GM19438 (cell line): ENCODE data around the gene SPSB4.
"Not testable (repeated sequence)": the region's sequence is repeated elsewhere in the genome, so short reads cannot be mapped to it uniquely, and the experiment has no call there.

Source experiments
- ATAC-seq: cut with Tn5 transposase; IDR thresholded peaks from one replicate; pipeline ENCODE4 v1.9.1; 2021; ENCODE audit warnings: low read depth; ENCODE audit not compliant: unreplicated experiment

Gene SPSB4

DNA sequence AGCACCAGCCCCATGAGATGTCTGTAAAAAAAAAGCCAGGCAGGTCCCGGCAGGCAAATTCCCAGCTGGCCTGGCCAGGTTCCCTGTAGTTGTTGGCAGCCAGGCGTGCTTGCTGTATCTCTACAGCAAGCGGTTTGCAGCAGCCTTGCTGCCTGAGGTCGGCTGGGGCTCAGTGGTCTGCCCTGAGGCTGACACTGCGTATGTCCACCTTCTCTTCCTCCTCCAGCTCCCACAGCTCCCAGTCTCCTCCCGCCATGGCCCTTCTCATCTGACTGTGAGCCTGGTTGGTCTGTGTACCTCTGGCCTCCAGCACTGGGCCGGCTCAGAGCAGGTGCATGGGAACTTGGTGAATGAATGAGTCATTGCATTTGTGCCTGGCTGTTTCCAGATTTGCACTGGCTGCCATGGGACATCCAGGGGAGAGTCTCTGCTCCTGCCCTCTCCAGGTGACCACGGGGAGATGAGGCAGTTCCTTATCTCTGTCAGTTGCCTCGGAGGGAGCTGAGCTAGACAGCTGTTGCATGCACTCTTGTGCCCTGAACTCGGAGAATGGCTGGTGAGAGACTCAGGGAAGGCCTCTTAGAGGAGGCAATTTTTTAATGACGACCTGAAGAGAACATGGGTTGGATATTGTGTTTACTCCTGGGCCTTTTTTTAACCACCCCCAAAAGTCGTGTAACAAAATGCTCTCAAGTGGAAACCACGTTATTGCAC, 43.0 kb downstream of the SPSB4 start:
- no peak for ATAC-seq

DNA sequence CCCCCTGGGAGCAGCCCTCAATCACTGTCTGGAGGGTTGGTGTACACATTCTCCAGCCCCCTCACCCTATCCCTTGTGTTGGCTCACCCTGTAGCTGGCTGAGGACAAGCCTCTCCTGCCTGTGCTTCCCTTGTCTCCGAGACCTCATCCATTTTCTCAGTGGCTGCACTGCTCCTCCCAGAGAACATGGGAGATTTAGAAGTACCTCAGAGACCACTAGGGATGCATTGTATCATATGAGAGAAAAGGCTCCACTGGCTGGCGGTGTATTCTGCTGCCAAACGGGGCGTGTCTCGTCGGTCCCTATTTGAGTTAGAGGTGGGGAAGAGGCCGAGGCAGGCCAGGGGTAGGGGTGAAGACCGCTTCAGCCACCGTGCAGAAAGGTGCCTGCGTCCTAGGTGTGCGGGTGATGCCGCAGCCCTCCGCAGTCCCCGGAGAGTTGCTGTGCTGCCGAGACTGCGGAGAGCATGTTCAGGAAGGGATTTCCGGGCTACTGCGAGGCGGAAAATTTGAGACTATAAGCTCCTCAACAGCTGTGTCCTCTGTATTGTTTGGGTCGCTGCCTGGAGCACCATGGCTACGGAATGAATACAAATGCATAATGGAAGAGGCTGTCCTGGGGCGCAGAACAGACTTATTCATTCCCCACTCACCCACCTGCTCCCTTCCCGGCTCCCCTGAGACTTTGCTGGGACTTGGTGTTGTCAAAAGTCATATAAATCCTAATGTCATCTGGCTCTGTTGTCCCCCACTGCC, 43.8 kb downstream of the SPSB4 start:
- no peak for ATAC-seq

DNA sequence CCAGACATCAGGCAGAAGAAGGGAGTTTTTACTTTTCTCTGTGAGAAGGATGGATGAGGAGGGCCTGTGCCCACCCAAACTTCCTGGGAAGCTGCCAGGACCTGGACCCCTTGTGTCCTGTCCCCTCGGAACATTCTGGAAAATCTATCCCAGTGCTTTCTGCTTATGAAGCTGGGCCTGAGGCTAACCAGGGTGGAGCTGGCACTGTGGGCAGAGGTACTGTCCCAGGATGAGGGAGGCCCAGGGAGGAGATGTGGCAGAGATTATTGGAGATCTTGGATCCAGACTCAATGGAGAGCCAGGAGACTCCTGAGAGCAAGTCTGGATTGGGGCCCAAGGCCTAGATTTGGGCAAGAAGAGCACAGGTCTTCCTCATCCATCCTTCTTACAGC, 44.4 kb downstream of the SPSB4 start:
- ATAC-seq = no peak

DNA sequence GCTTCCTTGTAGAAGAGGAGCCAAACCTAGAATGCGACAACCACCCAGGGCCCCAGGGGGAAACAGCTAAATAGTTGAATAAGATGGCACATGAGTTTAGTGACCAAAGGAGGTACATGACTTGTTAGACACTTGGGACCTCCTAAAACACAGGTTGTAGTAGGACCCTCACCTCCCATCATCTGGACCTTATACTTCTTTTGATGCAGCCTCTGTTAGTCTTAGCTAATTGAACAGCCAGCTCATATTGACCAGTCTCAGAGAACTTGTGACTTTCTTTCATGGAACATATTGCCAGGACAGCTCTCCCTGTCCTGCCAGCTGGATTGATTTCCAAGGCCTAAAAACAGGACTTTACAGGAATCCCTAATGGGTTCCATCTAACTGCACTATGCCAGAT, 45.0 kb downstream of the SPSB4 start:
- no peak for ATAC-seq

DNA sequence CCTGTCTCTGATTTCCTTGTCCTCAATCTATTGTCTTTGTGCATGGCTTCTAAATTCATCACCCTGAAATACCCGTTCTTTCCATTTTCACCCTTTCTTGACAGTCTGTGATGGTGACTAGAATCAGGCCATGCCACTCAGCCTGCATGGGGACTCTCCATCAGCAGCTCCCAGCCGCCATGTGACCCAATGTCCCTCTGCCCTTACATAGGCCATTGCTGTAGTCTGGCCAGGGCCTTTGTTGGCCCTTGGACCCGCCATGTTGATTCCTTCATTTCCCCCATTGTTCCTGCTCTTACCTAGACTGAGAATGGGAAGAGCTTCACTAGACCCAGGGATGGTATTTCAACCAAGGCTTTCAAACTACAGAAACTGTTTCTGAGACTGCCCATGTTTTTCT, 45.8 kb downstream of the SPSB4 start:
- ATAC-seq = no peak

DNA sequence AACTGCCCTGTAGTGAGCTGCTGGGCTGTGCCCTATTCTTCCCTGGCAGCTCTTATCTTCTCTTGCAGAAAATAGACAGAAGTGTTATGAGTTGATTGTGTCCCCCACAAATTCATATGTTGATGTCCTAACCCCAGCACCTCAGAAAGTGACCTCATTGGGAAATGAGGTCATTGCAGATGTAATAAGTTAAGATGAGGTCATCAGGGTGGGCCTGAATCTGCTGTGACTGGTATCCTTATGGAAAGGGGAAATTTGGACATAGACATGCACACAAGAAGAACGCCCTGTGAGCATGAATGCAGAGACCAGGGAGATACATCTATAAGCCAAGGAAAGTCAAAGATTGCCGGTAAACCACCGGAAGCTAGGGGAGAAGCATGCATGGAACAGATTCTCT, 49.0 kb downstream of the SPSB4 start:
- no peak for ATAC-seq

DNA sequence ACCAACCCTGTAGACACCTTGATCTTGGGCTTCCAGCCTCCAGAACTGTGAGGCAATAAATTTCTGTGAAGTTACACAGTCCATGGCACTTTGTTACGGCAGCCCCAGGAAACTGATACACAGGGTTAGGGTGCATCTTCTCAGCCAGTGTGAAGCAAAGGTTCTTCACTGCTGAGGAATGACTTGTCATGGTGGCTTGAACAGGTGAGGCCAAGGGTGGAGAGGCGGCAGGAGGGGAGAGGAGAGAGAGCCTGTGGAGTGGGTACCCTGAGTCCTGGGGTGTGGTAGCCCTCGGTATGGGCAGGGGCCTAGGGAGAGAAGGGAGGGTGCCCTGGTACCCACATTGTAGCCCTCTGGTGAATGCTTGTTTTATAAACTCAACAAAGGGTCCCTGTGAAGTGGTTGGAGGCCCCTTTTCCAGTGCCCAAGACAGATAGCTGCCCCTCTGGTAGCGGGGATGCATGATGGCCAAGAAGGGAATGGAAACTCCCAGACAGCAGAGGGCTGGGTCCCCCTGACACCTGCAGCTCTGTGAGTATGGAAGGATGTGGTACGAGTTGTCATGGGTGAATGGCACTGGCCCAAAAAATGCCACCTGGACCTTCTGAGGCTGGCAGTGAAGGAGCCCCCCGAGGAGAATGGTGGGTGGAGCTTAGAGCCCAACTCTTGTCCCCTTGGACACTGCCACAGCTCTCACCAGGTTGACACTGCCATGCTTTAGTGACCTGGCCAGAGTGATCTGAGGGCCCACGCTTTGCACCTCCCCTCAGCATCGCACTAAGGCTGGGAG, 49.6 kb downstream of the SPSB4 start:
- ATAC-seq = no peak

DNA sequence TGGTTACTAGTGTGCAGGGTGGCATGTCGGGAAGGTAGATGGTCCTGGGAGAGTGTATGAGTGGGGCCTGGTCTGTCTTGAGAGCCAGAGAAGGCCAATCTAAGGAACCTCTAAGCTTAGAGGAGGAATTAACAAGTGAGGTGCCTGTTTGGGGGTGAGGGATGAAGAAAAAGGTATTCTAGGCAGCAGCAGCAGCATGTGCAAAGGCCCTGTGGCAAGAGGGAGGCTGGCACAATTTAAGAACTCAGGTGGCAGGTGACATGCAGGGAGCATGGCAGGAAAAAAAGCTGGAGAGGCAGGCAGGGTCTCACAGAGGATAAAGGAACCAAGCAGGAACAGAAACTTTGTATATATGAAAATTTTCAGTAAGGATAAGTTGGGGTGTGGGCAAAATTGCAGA, 51.2 kb downstream of the SPSB4 start:
- no peak for ATAC-seq

DNA sequence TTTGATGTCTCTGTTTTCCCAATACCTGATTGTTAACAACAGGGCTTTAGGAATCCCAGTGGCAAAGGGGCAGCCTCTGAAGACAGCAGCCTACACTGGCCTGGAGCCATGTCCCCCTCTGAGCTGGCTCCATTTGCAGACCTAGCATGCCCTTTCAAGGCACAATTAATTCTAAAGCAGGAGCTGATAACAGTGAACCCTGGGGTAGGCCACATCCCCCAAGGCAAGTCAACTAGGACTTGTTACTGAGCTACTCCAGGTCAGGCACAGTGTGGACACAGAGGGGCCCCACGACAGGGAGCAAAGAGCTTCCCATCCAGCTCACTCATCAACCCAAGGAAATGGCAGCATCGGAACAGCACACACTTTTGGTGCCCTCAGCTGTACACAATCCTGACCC, 51.9 kb downstream of the SPSB4 start:
- ATAC-seq = no peak

DNA sequence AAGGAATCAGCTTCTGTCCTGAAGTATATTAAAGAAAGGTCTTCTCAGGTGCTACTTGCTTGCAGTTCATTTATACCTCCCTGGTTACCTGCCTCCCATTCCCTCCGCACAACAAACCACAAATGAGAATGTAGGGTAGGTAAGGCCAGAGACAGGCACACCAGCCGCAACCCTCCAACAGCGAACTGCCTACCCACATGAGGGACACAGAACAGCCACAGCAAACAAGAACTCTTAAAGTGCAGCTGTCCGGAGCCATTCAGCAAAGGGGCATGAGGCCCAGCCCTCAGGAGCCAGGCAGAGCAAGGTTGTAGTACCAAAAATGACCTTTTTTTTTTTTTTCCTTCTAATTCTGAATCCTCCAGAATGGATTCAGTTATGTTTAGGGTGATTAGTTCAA, 52.4 kb downstream of the SPSB4 start:
- ATAC-seq = no peak

DNA sequence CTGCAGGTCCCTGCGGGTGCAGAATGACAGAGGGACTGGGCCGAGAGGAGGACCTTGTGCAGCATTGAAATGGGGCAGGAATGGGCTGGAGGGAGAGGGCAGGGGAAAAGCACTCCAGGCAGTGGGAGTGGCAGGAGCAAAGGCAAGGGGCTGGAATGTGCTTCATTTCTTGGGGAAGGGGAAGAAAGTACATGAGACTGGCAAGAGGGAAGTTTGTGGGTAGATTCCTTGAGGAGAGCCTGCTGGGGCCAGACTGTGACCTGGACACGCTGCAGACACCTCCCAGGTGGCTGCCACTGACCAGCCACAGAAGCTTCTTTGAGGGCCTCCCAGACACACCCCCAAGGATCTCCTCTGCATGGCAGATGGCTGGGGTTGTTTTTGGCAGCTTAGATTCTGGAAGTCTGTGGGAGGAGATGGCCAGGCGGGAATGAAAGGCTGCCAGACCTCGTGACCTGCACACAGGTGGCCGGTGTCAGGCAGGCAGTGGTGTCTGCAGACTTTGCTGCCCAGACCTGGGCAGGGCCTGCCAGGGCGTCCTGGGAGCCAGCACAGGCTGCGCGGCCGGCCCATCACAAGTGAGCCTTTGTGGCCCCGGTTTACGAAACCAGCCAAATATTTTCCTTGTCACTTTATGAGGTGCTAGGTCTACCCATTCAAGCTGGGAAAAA, 53.1 kb downstream of the SPSB4 start:
- ATAC-seq = no peak

DNA sequence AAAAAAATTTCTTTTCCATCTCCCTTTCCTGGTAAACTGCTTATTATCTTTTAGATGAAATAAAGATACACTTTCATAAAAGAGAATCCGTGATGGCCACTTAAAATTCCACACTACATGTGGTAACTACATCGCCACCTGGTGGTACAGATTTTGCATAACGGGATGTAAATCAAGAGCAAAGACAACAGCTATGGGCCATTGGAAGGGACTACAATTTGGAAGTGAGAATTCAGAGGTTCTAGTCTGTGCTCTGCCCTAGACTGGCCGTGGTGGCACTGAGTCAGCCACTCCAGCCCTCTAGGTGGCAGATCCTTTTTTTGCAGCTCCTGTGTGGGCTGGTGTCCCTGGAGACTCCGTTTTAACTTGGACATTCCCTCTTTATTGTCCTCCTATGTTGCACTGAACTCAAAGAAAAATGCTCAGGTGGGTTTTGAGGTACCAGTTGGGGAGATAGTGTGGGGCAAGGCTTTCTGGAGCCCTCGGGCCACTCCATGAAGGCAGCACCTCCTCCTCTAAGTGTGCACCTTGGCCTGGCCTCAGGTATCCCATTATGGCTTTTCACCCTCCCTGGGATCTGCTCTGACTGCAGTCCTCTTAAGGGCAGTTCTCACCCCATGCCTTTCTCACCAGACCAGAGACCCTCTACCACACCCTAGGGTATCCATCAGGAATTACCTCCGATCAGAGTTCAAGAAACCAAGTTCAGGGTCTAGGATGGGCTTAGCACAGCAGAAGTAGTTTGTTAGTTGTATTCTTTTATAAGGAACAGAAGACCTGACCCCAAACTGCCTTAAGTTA, 54.9 kb downstream of the SPSB4 start:
- no peak for ATAC-seq

DNA sequence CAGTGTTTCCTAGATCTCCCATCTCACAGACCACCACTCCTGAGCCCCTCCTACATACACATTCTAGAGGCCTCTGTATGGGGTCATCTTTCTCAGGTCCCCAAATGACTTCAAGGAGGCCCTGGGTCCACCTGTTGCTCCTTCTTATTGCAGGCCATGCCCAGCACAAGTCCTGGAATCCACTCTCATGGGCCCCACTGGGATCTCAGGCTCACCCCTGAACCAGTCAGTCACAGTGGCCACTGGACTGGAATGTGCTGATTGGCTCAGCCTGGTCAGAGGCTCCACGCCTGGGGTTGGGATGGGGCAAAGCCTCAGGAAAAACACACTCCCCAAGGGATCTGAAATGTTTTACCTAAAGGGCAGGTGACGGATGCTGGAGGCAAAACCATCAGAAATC, 55.7 kb downstream of the SPSB4 start:
- no peak for ATAC-seq

DNA sequence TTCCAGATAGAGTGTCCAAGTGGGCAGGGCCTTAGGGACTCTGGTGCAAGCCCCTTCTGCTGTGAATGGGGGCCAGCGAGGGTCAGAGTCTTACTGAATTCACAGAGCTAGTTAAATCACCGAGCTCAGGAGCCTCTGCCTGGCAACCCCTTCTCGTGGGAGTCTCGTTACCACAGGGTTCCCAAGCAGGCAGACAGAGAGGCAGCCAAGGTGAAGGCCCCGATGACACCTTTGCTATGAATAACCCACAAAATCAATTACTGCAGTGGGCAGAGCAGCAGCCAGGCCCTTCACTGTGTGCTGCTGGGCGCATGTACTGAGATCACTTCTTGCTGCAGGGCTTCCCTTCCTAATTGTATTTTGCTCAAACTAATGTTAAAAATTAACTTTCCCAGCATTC, 56.9 kb downstream of the SPSB4 start:
- no peak for ATAC-seq

DNA sequence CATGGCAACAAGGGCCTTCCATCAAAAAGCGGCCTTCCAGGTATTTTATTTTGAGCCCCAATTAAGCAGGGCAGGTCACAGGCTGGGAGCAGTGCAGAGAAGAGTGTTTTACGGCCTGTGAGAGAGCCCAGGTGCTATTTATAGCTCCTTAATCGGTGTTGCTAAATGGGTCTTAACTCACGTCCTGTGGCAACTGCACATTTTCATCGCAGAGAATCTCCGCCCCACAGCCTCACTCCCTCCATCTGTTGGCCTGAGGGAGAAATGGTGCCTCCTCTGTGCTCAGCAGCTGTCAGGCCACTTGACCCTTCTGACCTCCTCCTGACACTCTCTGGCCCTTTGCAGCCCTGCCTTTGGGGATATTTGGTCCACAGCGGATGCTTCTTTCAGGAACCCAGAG, 58.6 kb downstream of the SPSB4 start:
- ATAC-seq = no peak

DNA sequence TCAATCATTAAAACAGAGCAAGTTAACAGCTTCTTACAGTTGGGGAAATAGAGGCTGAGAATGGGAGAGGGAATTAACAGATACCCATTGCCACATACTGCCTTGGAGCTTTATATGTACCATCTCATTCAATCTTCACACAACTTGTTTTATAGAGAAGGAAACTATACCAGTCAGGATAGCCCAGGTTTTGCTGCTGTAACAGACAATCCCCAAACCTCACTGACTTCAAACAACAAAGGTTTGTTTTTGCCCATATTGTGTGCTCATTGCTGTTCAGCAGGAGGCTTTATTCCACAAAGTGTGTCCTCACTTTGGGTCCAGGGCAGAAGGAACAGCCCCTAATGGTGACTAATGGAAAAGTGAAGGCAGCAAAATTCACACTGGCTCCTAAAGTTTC, 59.2 kb downstream of the SPSB4 start:
- ATAC-seq = no peak

DNA sequence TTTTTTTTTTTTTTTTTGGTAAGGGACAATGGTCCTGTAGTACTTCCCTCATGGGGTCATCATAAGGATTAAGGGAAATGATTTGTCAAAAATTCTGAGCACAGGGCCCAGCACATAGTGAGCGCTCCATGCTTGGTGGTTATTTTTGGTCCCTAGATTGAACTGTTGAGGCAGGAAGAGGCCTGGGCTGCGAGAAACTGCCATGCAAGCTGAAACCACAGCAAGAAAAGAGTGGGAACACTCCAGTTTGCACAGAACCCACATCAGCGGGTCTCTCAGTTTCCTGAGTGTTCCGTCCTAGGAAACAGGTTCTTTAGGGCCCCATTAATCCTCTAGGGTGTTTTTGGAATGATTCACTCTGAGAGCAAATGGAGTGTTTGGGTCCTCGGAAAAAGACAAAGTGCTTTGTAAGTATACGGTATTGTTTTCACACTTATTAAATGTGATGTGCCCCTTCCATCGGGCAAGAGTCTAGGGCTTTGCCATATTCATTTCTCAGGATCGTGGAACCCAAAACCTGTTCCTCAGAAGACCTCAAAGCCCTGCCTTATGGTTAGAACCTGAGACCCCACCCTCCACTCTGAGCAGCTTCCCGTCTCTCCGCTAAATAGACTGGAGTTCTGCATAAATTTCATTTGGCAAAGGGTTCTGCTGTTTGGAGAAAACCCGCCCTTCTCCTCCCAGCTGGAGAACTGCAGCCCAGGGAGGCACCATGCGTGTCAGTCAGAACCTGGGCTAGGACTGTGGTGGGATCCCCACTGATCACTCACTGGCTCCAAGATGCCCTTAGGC, 60.4 kb downstream of the SPSB4 start:
- ATAC-seq = no peak

DNA sequence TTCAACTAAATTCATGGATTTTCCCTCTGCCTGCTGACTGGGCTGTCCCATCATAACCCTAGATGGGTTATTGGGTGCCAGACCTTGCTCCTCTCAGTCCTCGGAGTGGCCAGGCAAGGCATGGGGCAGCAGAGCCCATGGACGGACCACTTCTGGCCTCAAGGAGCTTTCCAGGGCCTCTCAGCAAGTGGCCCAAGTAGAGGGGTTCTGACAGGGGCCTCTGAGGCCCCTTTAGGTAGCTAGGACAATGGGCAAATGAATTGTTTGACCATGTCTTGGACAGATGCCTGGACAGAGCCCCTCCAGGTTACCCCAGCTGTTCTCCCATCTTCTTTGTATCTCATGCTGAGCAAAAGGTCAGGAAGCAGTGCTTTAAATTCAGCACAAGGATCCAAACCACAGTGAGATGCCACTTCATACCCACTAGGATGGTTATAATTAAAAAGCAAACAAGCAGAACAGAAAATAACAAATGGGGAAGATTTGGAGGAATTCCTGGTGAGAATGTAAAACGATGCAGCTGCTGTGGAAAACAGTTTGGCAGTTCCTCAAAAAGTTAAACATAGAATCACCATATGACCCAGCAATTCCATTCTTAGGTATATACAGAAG, 61.6 kb downstream of the SPSB4 start:
- ATAC-seq = no peak

DNA sequence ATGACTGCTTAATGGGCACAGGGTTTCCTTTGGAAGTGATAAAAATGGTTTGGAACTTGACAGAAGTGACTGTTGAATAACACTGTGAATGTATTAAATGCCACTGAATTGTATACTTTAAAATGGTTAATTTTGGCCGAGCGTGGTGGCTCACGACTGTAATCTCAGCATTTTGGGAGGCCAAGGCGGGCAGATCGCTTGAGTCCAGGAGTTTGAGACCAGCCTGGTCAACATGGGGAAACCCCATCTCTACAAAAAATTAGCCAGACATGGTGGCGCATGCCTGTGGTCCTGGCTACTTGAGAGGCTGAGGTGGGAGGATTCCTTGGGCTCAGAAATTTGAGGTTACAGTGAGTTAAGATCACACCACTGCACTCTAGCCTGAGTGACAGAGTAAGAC, 62.5 kb downstream of the SPSB4 start:
- ATAC-seq = not testable (repeated sequence)
